C4-2B (cell line): Measurements from ENCODE around the gene SEPHS1.
"Not testable (repeated sequence)": the region's sequence is repeated elsewhere in the genome, so short reads cannot be mapped to it uniquely, and the experiment has no call there.

Source experiments
- H3K27ac ChIP-seq: fragments of 450-650 bp; 2 replicates; pipeline ENCODE4 v1.5.1; 2017
- CTCF ChIP-seq: fragments of 450-650 bp; conservative IDR thresholded peaks from 2 replicates; pipeline ENCODE4 v1.5.1; 2017; ENCODE audit warnings: mild to moderate bottlenecking
- ZFX ChIP-seq: fragments of 450-650 bp; IDR thresholded peaks from 2 replicates; pipeline ENCODE4 v1.6.1; 2017

SEPHS1 gene

GRCh38 chr10:13298748-13299436 is 49.2 kb downstream of the SEPHS1 start:
- peak overlapping the region; percentile 89 for H3K27ac ChIP-seq
- TF ChIP-seq ZFX (no peak), CTCF (no peak)

- TF ChIP-seq ZFX (no peak), CTCF (no peak)
- no peak overlapping the region for H3K27ac ChIP-seq
Measured at GRCh38 chr10:13296476-13296875, 51.6 kb downstream of the SEPHS1 start.

GRCh38 chr10:13294784-13295183 is 53.3 kb downstream of the SEPHS1 start:
- H3K27ac ChIP-seq = no peak overlapping the region
- TF ChIP-seq ZFX (no peak), CTCF (no peak)

GRCh38 chr10:13291821-13292773 is 56.0 kb downstream of the SEPHS1 start:
- TF ChIP-seq ZFX (no peak), CTCF (no peak)
- no peak overlapping the region for H3K27ac ChIP-seq

- no peak overlapping the region for H3K27ac ChIP-seq
- TF ChIP-seq CTCF (no peak), ZFX (no peak)
Measured at GRCh38 chr10:13291061-13291460, 57.0 kb downstream of the SEPHS1 start.

GRCh38 chr10:13284050-13284449 is 64.0 kb downstream of the SEPHS1 start:
- no peak for TF ChIP-seq ZFX
- no peak for TF ChIP-seq CTCF
- no peak overlapping the region for H3K27ac ChIP-seq

- H3K27ac ChIP-seq = not testable (repeated sequence)
Measured at GRCh38 chr10:13282348-13282747, 65.7 kb downstream of the SEPHS1 start.
